GM12892 (cell line): ENCODE measurements around the gene SMIM12.

Source experiments
- DNase-seq: peaks from one replicate; pipeline ENCODE4 v3.0.0; 2011; ENCODE audit not compliant: insufficient read length
- FAIRE-seq: peaks from 2 replicates; lab custom pipeline; 2011; peaks lifted over from hg19 to GRCh38; lab: Jason Lieb, UNC
- POLR2A ChIP-seq: IDR thresholded peaks from 2 replicates; pipeline ENCODE4 v1.6.1; 2011; ENCODE audit warnings: low read depth, low read length, control low read depth
- POLR2AphosphoS5 ChIP-seq: IDR thresholded peaks from 2 replicates; pipeline ENCODE4 v1.6.1; 2011; ENCODE audit warnings: low read depth, low read length, control low read depth
- TAF1 ChIP-seq: IDR thresholded peaks from 2 replicates; pipeline ENCODE4 v1.6.1; 2011; ENCODE audit warnings: low read depth, mild to moderate bottlenecking, control low read depth, low read length, borderline replicate concordance

Gene SMIM12

GRCh38 chr1:34856697-34857096, 2.9 kb downstream of the SMIM12 start:
- TF ChIP-seq POLR2A, result no peak
- TF ChIP-seq POLR2AphosphoS5, result no peak
- no peak for FAIRE-seq
- DNase-seq, result no peak

DNA sequence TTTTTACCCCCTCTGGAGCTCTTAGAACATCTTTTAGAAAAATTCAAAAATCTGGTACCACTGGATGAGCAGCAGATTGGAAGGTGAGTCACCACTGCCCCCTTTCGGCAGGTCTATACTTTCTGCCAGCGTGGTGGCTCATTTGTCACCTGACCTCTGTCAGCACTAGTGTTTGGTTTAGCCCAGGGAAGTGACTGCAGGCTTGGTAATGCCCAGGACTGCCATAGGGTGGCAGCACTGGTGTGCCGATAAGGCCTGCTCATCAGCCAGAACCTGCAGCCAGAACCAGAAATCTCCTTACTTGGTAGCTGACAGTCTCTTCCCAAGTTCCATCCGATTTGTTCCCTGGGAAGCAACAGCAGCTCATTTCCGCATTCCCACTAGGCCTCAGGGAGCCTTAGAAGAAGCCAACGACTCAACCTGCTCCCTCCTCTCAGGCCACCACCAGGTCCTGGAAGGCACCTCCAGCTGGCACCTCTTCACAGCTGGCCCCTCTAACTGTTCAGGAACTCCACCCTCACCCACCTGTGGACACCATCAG, 6.8 kb downstream of the SMIM12 start:
- FAIRE-seq, result peak; percentile 97
- TF ChIP-seq POLR2AphosphoS5 (0 out of 2 replicates have a peak, but pooled peaks have one; percentile 15), POLR2A (no peak)
- DNase-seq, result peak; percentile 76

DNA sequence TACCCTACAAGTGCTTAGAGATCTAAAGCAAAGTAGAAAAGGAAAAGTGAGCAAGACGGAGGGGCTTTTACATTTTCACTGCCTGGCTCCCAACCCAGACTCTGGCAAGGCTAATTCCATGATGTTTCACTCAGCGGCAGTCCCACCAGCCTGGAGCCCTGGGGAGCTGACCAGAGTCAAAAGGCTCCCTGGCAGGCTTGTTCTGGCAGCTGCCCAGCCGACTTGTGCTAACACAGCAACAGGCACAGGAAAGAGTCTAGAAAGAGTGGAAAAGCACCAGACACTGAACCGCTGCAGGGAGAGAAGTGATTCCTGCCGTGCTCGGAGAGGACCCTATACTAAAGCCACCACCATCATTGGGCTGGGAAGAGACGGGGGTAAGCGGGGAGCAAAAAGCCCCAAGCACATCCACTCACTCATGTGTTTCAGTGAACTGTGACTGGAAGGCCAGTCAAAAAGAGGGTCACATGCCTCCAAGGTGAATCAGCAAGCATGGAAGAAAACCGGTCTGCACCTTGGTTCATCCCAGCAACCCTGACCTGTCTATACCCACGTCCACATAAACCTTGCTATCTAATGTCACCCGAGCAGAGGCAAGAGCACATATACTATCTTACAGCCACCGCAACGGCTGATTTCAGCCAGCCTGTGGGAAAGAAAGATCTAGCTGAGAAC, 8.0 kb downstream of the SMIM12 start:
- no peak for DNase-seq
- no peak for FAIRE-seq
- no peak for TF ChIP-seq POLR2AphosphoS5
- TF ChIP-seq POLR2A, result no peak
- no peak for TF ChIP-seq TAF1

DNA sequence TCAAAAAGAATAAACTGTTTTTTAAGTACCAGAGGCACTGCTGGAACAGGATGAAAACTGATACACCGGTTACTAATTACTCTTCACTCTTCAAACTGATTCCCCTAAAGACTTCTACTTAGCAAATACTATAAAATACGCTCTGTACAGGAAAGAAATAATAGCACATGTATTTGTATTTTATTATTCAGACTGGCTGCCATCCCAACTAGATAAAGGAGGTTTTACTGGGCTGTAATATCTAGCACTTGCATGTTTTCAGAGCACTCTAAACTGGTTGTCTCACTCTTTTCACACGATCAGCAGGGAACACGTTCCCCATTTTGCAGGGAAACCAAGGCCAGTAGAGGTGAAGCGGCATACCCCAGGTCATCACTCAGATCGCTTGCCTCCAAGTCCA, 9.2 kb downstream of the SMIM12 start:
- DNase-seq (no peak), FAIRE-seq (no peak)
- TF ChIP-seq POLR2A (no peak), TAF1 (no peak), POLR2AphosphoS5 (no peak)

GRCh38 chr1:34847094-34847493, 12.5 kb downstream of the SMIM12 start:
- FAIRE-seq, result no peak
- no peak for TF ChIP-seq POLR2A
- no peak for TF ChIP-seq POLR2AphosphoS5
- TF ChIP-seq TAF1, result no peak
- no peak for DNase-seq

DNA sequence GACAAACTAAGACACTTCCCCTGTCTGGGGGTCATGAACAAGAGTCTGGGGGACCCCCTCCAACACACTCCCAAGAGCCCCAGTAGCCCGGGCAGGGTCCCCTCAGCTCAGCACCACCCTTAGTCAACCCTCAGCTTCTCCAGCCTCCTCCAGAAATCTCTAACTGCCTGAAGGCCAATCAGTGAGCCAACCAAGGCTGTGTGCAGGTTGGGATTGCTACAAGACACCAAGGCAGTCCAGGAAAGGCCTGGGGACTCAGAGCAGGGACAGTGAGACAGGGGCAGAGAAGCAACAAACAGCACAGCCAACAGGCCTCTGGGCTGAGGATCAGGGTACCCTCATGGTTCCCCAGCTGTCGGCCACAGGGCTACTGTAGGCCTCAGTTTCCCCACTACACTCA, 13.3 kb downstream of the SMIM12 start:
- DNase-seq, result no peak
- TF ChIP-seq TAF1, result no peak
- no peak for TF ChIP-seq POLR2A
- no peak for TF ChIP-seq POLR2AphosphoS5
- FAIRE-seq, result no peak

GRCh38 chr1:34845131-34845901, 14.2 kb downstream of the SMIM12 start:
- TF ChIP-seq POLR2AphosphoS5, result no peak
- TF ChIP-seq POLR2A, result no peak
- no peak for TF ChIP-seq TAF1
- FAIRE-seq (no peak), DNase-seq (no peak)

DNA sequence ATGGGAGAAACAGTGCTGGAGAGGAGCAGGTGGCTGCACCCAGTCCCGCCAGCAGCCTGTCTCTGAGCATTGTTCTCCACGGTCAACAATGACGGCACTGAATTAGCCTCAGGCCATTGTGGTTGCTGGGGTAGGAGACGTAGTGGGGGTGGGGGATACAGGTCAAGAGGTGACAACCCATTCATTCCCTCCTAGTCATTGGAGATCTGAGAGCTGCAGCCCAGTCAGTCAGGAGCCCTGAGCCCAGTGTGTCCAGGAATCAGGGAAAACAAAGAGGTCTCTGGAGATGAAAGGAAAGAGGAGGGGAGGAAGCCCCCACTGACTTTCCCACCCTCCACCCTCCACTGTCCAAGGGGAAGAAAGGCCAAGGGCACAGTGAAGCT, 15.3 kb downstream of the SMIM12 start:
- FAIRE-seq, result no peak
- DNase-seq, result no peak
- TF ChIP-seq POLR2AphosphoS5 (no peak), TAF1 (no peak), POLR2A (no peak)

DNA sequence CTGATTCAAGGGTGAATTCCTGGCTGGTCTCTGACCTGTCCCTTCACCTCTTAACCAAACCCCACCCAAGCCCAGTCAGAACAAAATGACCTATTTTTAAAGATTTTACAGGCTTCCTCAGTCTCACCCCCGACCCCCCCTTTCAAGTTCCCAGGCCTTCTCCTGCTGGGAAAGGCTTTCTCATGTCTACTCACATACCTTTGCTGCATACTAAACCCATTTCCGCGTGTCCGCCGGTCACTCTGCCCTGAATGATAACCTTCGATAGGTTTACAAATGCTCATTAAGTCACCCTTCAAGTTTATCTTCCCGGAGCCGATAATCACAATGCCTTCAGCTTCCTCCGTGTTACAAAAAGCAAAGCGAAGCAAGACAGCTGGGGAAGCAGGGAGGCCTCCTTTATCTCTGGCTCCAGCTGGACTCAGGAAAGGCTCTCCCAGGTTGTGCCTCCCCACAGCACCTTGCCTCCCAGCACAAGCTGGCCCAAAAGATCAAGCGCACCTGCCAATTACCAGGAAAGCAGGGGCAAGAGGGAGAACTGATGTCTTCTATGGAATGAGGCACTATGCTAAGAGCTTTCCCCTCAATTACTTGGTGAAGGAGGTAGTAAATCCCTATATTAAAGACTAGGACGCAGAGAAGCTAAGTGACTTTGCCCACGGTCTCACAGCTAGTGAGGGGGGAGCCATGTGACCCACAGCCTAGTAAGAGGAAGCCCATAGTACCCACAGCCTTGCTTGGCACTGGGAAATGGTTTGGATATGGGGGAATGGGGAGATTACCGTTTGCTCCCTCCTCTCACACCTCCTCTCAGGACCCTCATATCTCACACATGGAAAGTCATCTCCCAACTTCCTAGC, 15.9 kb downstream of the SMIM12 start:
- DNase-seq (no peak), FAIRE-seq (no peak)
- TF ChIP-seq TAF1 (no peak), POLR2A (no peak), POLR2AphosphoS5 (no peak)

DNA sequence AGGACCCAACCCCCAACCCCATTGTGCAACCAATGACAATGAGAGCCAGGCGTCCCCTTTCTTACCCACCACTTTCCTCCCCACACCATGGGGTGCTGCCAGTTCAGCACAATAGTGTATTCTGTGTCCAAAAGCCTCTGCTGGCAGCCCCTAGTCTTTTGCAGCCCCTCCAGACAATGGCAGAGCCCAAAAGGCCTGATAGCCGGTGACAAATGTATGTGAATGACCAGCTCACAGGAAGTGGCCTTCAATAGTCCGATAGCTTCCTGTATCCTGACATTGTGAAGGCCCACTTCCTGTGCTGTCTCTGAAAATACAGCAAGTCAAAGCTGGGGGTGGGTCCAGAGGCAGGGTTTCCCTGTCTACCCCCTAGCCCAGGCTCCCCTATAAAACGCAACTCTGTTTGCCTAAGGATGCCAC, 16.6 kb downstream of the SMIM12 start:
- TF ChIP-seq TAF1 (no peak), POLR2A (no peak), POLR2AphosphoS5 (no peak)
- DNase-seq (no peak), FAIRE-seq (no peak)

DNA sequence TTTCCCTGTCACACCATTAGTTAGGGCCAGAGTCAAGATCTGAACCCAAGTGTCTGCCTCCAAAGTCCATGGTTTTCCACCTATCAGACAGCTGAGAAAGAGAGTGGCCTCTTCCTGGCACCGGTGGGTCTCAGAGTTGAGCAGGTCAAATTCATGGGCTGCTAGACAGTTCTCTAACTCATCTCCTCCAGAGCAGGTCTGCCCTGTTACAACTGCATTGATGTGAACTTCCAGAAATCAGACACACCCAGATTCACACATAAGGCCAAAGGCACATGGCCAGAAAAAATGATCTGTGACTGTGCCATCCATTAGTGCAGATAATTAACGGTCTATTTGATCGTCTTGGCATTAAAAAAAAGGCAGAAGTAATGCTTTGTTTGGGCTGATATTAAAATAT, 17.5 kb downstream of the SMIM12 start:
- DNase-seq, result no peak
- TF ChIP-seq POLR2AphosphoS5 (no peak), TAF1 (no peak), POLR2A (no peak)
- FAIRE-seq, result no peak

DNA sequence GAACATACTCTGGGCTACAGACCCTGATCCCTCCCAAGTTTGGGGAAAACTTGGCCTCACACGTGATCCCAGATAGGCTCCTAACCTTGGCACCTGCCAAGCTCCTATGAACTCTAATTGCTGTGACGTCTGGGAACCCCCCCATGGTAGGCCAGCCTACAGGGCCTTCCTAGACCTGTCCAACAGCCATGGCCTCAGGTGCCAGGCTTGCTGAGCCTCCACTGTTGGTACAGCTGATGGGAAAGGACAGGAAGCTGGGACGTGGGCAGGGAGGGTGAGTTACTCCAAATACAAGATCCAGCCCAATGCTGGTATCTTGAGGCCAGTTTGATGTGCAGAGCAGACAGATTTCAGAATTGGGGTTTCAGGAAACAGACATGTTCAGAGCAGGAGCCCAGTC, 19.1 kb downstream of the SMIM12 start:
- TF ChIP-seq TAF1, result no peak
- no peak for TF ChIP-seq POLR2A
- no peak for TF ChIP-seq POLR2AphosphoS5
- FAIRE-seq (no peak), DNase-seq (no peak)
